K562 (cell line): ENCODE measurements around the gene IKZF3. TPM values are rescaled to one million over a fixed set of nuclear protein-coding genes. Genes with fewer than 3 reads are reported as not detected.

ENCODE experiments used
- FOSL1 ChIP-seq: fragments of 200-800 bp; sonication (Bioruptor generic); conservative IDR thresholded peaks from 2 replicates; pipeline ENCODE4 v1.6.1; 2016; ENCODE audit warnings: missing genetic modification characterization, missing compliant biosample characterization
- MNT ChIP-seq, 2 experiments: fragments of 450-650 bp; conservative IDR thresholded peaks; 2 replicates each; pipeline ENCODE4 v1.6.1; 2017; ENCODE audit warnings: mild to moderate bottlenecking in 2 of 2, moderate library complexity in 2 of 2
- NBN ChIP-seq: fragments of 450-650 bp; IDR thresholded peaks from 2 replicates; pipeline ENCODE4 v1.6.1; 2016; ENCODE audit warnings: low read depth, mild to moderate bottlenecking
- PHTF2 ChIP-seq: fragments of 250-450 bp; sonication (Bioruptor Pico); IDR thresholded peaks from 2 replicates; pipeline ENCODE4 v1.5.0; 2021; ENCODE audit warnings: mild to moderate bottlenecking
- RFX7 ChIP-seq: fragments of 250-450 bp; sonication (Bioruptor Pico); IDR thresholded peaks from 2 replicates; pipeline ENCODE4 v1.5.1; 2021; ENCODE audit warnings: mild to moderate bottlenecking
- SMAD2 ChIP-seq: fragments of 150-350 bp; IDR thresholded peaks from 2 replicates; pipeline ENCODE4 v1.6.1; 2014; ENCODE audit warnings: low read depth, mild to moderate bottlenecking, low read length
- SRSF3 ChIP-seq: fragments of 200-400 bp; formaldehyde crosslinking; IDR thresholded peaks from 2 replicates; pipeline ENCODE4 v1.6.1; 2016; ENCODE audit warnings: mild to moderate bottlenecking, low read length, moderate library complexity; ENCODE audit not compliant: insufficient read depth
- TBP ChIP-seq: optimal IDR thresholded peaks from 2 replicates; pipeline ENCODE3; 2011; ENCODE audit warnings: low read depth, low read length, improper control_type of control experiment
- U2AF2 ChIP-seq: fragments of 200-400 bp; formaldehyde crosslinking; optimal IDR thresholded peaks from 2 replicates; pipeline ENCODE3; 2017; ENCODE audit warnings: low read depth, mild to moderate bottlenecking, low read length
- ZFX ChIP-seq: sonication (generic); formaldehyde crosslinking; IDR thresholded peaks from 2 replicates; pipeline ENCODE4 v1.8.0; 2022; ENCODE audit warnings: mild to moderate bottlenecking, missing genetic modification reagents, moderate library complexity
- ZNF24 ChIP-seq: fragments of 450-650 bp; IDR thresholded peaks from 2 replicates; pipeline ENCODE4 v1.6.1; 2016
- ZNF609 ChIP-seq: sonication (generic); formaldehyde crosslinking; IDR thresholded peaks from 2 replicates; pipeline ENCODE4 v1.8.1; 2023; ENCODE audit warnings: missing genetic modification reagents, mild to moderate bottlenecking, borderline replicate concordance
- polyA plus RNA-seq, 8 experiments: library from polyadenylated mRNA; depleted of rRNA in 4 of 8; stranded (reverse) in 5 of 8; unstranded in 3 of 8; fragments of >200 nt; fragmentation: Nextera tagmentation in 2 of 8; fragmentation: Illumina TruSeq in 1 of 8; extraction: Ambion mirVana in 2 of 8; extraction: Trizol in 1 of 8; gene quantifications; 2 replicates each; pipeline versions ENCODE4 v1.2.1 to v1.2.3, GENCODE V29; 2011 to 2014; ENCODE audit warnings: inconsistent platforms in 1 of 8, missing spikeins in 1 of 8
- total RNA-seq, 7 experiments: library from RNA; depleted of rRNA in 6 of 7; stranded (reverse); fragments of >200 nt in 6 of 7; fragmentation: Illumina TruSeq in 2 of 7; extraction: Trizol in 2 of 7; gene quantifications; 2 replicates each; pipeline versions ENCODE4 v1.2.1 to v1.2.3, GENCODE V29; 2011 to 2021; ENCODE audit warnings: low replicate concordance in 1 of 7
- TF ChIP-seq, protein P1 (sequence below): fragments of 150-350 bp; IDR thresholded peaks from 2 replicates; pipeline ENCODE4 v1.6.1; 2014; ENCODE audit warnings: low read depth, mild to moderate bottlenecking, low read length, borderline replicate concordance

The IKZF3 gene
- total and polyA plus RNA-seq, 9 of the 15 experiments (the other 6 are each of a cell fraction or from before 2014, with no cell fraction given), result 0.06 to 1.6 (median 0.62) TPM

GRCh38 chr17:39722965-39723848, 140.9 kb downstream of the IKZF3 start (continued):
- no peak for TF ChIP-seq SMAD2
- no peak for TF ChIP-seq ZNF24
- no peak for TF ChIP-seq U2AF2
- no peak for TF ChIP-seq NBN
- peak in 1 of 2 experiments; percentile 55; a peak in 1 of 4 replicates for TF ChIP-seq MNT (conservative IDR thresholded peaks at IDR 0.05)
- peak; percentile 76 for TF ChIP-seq TBP
- TF ChIP-seq RFX7, result no peak
- no peak for TF ChIP-seq FOSL1
- no peak for TF ChIP-seq PHTF2 (CRISPR knock-in tag)
- TF ChIP-seq, protein P1, sequence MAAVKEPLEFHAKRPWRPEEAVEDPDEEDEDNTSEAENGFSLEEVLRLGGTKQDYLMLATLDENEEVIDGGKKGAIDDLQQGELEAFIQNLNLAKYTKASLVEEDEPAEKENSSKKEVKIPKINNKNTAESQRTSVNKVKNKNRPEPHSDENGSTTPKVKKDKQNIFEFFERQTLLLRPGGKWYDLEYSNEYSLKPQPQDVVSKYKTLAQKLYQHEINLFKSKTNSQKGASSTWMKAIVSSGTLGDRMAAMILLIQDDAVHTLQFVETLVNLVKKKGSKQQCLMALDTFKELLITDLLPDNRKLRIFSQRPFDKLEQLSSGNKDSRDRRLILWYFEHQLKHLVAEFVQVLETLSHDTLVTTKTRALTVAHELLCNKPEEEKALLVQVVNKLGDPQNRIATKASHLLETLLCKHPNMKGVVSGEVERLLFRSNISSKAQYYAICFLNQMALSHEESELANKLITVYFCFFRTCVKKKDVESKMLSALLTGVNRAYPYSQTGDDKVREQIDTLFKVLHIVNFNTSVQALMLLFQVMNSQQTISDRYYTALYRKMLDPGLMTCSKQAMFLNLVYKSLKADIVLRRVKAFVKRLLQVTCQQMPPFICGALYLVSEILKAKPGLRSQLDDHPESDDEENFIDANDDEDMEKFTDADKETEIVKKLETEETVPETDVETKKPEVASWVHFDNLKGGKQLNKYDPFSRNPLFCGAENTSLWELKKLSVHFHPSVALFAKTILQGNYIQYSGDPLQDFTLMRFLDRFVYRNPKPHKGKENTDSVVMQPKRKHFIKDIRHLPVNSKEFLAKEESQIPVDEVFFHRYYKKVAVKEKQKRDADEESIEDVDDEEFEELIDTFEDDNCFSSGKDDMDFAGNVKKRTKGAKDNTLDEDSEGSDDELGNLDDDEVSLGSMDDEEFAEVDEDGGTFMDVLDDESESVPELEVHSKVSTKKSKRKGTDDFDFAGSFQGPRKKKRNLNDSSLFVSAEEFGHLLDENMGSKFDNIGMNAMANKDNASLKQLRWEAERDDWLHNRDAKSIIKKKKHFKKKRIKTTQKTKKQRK, result no peak
- no peak for TF ChIP-seq ZFX (CRISPR knock-in tag)
- TF ChIP-seq SRSF3, result no peak
- TF ChIP-seq ZNF609 (CRISPR knock-in tag), result no peak
